ENCODE results near the gene EFTUD2.

DNA sequence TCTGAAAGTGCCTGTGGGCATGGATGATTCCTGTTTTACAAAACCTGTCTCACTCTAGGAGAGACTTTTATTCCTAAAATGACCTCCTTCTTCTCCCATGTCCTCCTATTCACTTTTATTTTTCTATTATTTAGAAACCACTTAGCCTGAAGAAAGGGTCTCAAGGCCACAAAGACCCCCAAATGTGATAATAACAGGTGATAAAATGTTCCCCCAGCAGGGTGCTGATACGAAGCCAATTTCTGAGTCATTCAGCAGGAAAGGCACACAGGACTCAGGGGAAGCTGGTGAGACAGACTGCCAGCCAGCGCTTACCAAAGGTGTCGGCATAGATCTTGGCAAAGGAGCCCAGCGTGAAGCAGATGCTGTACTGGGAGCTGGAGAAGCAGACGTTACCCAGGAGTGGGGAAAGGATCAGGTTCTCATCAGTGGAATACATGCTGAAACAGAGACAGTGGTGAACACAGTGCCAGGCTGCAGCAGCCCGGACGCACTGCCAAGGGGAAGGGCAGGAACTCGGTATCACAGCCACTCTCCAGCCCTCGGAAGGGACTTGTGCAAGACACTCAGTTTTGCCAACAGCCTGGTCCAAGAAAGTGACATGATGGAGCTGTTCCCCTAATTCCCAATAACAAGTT, 27.0 kb downstream of the EFTUD2 start:
- TF ChIP-seq CTCF (IDR thresholded peaks at IDR 0.05): no peak
- no peak for TF ChIP-seq EP300 (IDR thresholded peaks at IDR 0.05; ENCODE audit: low read depth)
